ENCODE data around the gene SDHAF4.
"Not testable (repeated sequence)": the region's sequence is repeated elsewhere in the genome, so short reads cannot be mapped to it uniquely, and the experiment has no call there.

Gene SDHAF4

GRCh38 chr6:70593118-70593486 lies 26.4 kb downstream of the SDHAF4 start:
- no peak for DNase-seq

- DNase-seq, result no peak
Observed at GRCh38 chr6:70599187-70599586, 32.5 kb downstream of the SDHAF4 start.

GRCh38 chr6:70601014-70601413 lies 34.3 kb downstream of the SDHAF4 start:
- no peak for DNase-seq

GRCh38 chr6:70604254-70604653 lies 37.5 kb downstream of the SDHAF4 start:
- DNase-seq, result no peak

- not testable (repeated sequence) for DNase-seq
Observed at GRCh38 chr6:70607371-70607770, 40.6 kb downstream of the SDHAF4 start.

GRCh38 chr6:70609181-70609580 lies 42.5 kb downstream of the SDHAF4 start:
- DNase-seq, result not testable (repeated sequence)

- no peak for DNase-seq
Observed at GRCh38 chr6:70616728-70617260, 50.1 kb downstream of the SDHAF4 start.

GRCh38 chr6:70620746-70621145 lies 54.0 kb downstream of the SDHAF4 start:
- no peak for DNase-seq

GRCh38 chr6:70622461-70622860 lies 55.7 kb downstream of the SDHAF4 start:
- no peak for DNase-seq

GRCh38 chr6:70625436-70625835 lies 58.7 kb downstream of the SDHAF4 start:
- no peak for DNase-seq

GRCh38 chr6:70627500-70628254 lies 60.9 kb downstream of the SDHAF4 start:
- DNase-seq, result no peak

GRCh38 chr6:70629929-70630328 lies 63.2 kb downstream of the SDHAF4 start:
- DNase-seq, result no peak

GRCh38 chr6:70633870-70634269 lies 67.1 kb downstream of the SDHAF4 start:
- no peak for DNase-seq

- no peak for DNase-seq
Observed at GRCh38 chr6:70636596-70636995, 69.9 kb downstream of the SDHAF4 start.

- no peak for DNase-seq
Observed at GRCh38 chr6:70638468-70638867, 71.7 kb downstream of the SDHAF4 start.
